ENCODE data around the gene EHD3. TPM values are rescaled to one million over a fixed set of nuclear protein-coding genes. Genes with fewer than 3 reads are reported as not detected.
"Not testable (repeated sequence)": the region's sequence is repeated elsewhere in the genome, so short reads cannot be mapped to it uniquely, and the experiment has no call there.

EHD3 gene
- total RNA-seq, 8 experiments from 2014 or later: 0.91 to 53.7 (median 7.8) TPM

DNA sequence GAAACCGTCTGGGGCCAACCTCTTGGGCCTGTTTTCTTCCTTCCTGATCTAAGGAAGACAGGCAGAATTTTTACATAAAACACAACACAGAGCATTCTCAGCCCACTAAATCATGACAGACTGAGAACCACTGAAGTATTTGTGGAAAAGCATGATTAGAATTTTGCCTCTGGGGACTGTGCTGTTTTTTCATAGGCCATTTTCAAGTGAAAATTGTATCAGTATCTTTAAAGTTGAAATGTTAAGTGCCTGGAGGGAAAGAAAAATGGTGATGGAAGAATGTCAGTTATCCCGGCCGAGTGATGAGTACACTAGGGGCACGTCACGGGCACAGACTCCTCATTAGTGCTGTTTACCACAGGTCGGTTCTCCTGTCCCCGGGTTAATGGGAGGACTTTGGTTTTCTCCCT, 36.9 kb downstream of the EHD3 start:
- ATAC-seq (replicated peaks in 6 of 8): peak in 3 of 8 experiments; percentile 27 to 56 (median 42)
- in situ Hi-C loops (cut with MboI; ENCODE audit: low pct_unique_long_range_greater_than_20kb in 2 of 9, low sequenced_read_pairs in 9 of 9, unreplicated experiment in 9 of 9): no loop called here
- 62 to 100% (median 78%) methylated on average over 1 to 6 of the region's 7 CpGs; no CpG with 5 or more reads in 1 of the 10 experiments for WGBS, 10 experiments
- Histone ChIP-seq H3K27ac (no peak overlapping the region), H3K4me1 (replicated peaks in 1 of 2) (no peaks in the 10 kb centered on the region), H3K4me3 (no peak overlapping the region)

DNA sequence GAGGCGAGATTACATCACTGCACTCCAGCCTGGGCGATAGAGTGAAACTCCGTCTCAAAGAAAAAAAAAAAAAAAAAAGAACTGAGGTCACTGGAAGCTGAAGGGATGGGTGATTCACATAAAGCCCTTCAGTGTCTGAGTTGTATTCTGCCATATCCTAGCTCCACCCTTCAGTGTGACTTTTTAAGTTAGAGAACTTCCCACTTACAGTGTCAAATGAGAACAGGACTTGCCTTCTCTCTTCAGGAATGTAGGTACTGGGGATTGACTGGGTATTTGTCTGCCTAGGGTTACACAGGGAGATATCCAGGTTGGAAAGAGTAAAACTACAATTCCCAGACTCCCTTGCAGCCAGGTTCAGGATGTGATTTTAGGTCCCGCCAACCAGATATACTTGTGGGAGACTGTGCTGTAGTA, 37.9 kb downstream of the EHD3 start:
- in situ Hi-C loops (cut with MboI; ENCODE audit: low pct_unique_long_range_greater_than_20kb in 2 of 9, low sequenced_read_pairs in 9 of 9, unreplicated experiment in 9 of 9): no loop called here
- no peaks in the 10 kb centered on the region for H3K4me1 ChIP-seq (replicated peaks in 1 of 2)
- 43 to 100% (median 96%) methylated on average over 1 to 4 of the region's 4 CpGs; no CpG with 5 or more reads in 6 of the 10 experiments for WGBS, 10 experiments
- H3K27ac ChIP-seq: no peak overlapping the region
- H3K4me3 ChIP-seq: no peak overlapping the region
- peak in 6 of 8 experiments; percentile 42 to 67 (median 56) for ATAC-seq (replicated peaks in 6 of 8)

DNA sequence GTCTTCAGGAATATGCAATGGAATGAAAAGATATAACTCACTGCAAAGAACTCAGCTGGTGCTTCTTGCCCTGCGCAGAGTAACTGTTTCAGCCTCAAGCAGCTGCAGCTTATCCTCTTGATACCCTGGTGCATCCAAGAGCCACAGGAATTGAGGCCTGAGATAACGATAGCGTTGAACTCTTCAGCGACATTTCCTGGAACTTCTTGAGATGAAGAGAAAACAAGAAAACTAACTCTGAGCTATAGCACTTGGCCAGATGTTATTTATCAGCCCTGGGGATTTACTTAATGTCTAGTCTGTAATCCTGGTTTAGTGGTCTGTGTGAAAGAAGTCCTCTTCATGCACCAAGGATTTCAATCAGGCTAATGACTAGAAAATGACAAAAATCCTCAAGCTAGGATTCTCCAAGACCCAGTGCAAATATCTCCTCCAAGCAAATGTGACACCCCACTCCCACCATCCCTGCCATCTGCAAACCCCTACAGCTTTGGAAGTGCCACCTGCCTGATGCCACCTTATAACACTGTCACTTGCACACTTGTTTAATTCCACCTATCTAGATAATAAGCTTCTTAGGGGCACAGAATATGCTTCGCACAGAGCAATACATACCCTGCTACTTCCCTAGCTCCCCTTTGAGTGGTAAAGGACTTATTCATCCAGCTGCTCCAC, 40.6 kb downstream of the EHD3 start:
- Histone ChIP-seq H3K4me1 (replicated peaks in 1 of 2) (no peaks in the 10 kb centered on the region), H3K4me3 (no peak overlapping the region), H3K27ac (no peak overlapping the region)
- no peak for ATAC-seq (replicated peaks in 6 of 8)
- 38 to 100% (median 86%) methylated on average over 1 to 5 of the region's 5 CpGs; no CpG with 5 or more reads in 1 of the 10 experiments for WGBS, 10 experiments
- in situ Hi-C loops (cut with MboI; ENCODE audit: low pct_unique_long_range_greater_than_20kb in 2 of 9, low sequenced_read_pairs in 9 of 9, unreplicated experiment in 9 of 9): no loop called here

DNA sequence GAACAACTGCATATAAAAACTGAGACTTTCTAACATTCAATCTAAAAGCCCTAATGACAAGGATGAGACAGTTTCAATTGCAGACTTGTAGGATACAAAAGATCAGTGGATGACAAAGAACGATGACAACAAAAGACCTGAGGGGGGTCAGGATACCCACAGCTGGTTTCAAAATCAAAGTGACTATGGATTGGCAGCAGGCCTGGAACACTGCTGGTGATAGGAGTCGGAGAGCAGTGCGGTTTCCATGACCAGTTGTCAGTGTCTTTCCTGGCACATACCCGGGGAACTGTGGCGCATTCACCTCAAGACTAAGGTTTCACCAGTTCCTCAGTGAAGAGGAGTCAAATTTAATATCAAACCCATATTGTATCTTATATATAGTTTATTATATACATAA, 42.0 kb downstream of the EHD3 start:
- H3K27ac ChIP-seq: no peak overlapping the region
- in situ Hi-C loops (cut with MboI; ENCODE audit: low pct_unique_long_range_greater_than_20kb in 2 of 9, low sequenced_read_pairs in 9 of 9, unreplicated experiment in 9 of 9): no loop called here
- no peaks in the 10 kb centered on the region for H3K4me1 ChIP-seq (replicated peaks in 1 of 2)
- WGBS, 10 experiments: 62 to 100% (median 80%) methylated on average over 1 to 5 of the region's 5 CpGs; no CpG with 5 or more reads in 1 of the 10 experiments
- H3K4me3 ChIP-seq: no peak overlapping the region
- no peak for ATAC-seq (replicated peaks in 6 of 8)

DNA sequence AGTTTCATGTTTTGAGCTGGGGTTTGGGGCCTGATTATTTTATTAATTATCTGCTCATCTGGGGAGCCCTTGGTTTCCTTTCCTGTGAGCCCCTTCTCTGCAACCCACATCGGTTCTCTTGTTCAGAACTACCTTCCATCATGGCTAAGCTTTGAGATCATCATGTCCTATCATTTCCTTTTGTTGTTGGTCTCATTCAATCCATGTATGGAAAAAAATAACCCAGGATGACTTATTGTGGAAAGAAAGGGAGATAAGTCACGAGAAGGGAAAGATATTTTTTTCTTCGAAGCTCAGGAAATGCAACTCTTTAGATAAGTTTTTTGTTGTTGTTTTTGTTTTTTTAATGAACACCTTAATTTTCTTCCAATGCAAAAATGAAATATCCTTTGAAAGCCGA, 43.7 kb downstream of the EHD3 start:
- Histone ChIP-seq H3K4me1 (replicated peaks in 1 of 2) (no peaks in the 10 kb centered on the region), H3K4me3 (no peak overlapping the region), H3K27ac (no peak overlapping the region)
- no peak for ATAC-seq (replicated peaks in 6 of 8)
- in situ Hi-C loops (cut with MboI; ENCODE audit: low pct_unique_long_range_greater_than_20kb in 2 of 9, low sequenced_read_pairs in 9 of 9, unreplicated experiment in 9 of 9): no loop called here
- 41 to 83% (median 59%) methylated on average over 1 to 4 of the region's 4 CpGs; no CpG with 5 or more reads in 2 of the 10 experiments for WGBS, 10 experiments

DNA sequence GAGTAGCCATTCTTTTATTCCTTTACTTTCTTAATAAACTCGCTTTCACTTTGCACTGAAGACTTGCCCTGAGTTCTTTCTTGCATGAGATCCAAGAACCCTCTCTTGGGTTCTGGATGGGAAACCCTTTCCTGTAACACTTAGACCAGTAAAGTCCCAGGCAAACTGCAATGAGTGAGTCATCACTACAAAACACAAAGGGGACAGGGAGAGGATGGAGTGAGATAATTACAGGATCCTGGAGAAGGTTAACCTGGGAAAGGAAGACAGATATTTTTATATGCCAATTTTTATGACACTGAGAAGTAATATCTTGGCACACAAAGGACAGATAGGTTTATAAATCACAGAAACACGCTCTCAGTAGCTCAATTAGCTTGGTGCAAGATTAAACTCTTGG, 48.7 kb downstream of the EHD3 start:
- Histone ChIP-seq H3K4me1 (replicated peaks in 1 of 2) (no peaks in the 10 kb centered on the region), H3K4me3 (no peak overlapping the region), H3K27ac (no peak overlapping the region)
- WGBS, 10 experiments: 44 to 100% (median 62%) methylated on average over 1 to 2 of the region's 2 CpGs; no CpG with 5 or more reads in 1 of the 10 experiments
- in situ Hi-C loops (cut with MboI; ENCODE audit: low pct_unique_long_range_greater_than_20kb in 2 of 9, low sequenced_read_pairs in 9 of 9, unreplicated experiment in 9 of 9): no loop called here
- ATAC-seq (replicated peaks in 6 of 8): peak in 1 of 8 experiments; percentile 66

DNA sequence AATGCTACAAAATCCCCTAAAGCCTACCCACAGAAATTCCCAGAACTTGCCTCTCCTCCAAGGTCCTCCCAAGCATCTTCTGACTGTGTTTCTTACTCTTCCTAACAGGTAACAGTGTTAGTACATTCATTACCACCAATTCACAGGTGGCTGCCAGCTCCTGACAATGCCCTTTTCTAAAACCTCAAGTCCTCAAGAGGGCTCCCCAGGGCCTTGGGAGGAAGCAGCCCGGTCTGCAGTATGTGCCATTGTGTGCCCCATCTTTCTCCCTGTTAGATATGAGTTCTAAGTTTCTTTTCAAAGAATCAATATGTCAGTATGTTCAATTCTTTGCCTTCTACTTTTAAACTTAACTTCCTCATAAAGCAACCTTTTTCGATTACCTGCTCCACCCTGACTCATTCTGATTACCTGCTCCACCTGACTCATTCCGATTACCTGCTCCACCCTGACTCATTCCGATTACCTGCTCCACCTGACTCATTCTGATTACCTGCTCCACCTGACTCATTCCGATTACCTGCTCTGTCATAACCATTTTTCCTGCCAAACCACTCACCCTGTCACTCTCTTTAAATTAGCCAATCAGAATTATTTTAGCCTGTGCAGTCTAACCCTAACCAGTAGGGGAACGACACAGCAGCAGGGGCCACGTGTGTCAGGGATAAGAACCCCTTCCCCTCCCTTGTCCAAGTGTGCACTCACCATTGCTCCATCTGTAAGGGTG, 49.4 kb downstream of the EHD3 start:
- ATAC-seq (replicated peaks in 6 of 8); H3K4me3 ChIP-seq; H3K27ac ChIP-seq; H3K4me1 ChIP-seq (replicated peaks in 1 of 2); in situ Hi-C loops (cut with MboI; ENCODE audit: low pct_unique_long_range_greater_than_20kb in 2 of 9, low sequenced_read_pairs in 9 of 9, unreplicated experiment in 9 of 9): not testable (repeated sequence)
- WGBS, 10 experiments: 20 to 100% (median 85%) methylated on average over 1 to 2 of the region's 7 CpGs; no CpG with 5 or more reads in 4 of the 10 experiments

DNA sequence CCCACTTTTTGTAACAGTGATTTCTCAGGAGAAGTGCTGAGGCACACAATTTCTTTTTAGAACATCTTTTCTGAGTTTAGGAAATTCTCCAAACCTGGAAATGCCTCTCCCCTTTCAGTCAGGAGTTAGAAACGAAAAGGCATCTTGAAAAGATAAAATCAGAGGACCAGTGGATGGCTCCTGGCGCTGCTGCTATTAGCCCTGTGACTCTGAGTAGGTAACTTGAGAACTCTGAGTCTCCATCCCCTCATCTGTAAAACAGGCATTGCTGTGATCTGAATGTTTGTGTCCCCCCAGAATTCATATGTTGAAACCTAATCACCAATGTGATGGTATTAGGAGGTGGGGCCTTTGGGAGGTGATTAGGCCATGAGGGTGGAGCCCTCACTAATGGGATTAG, 50.2 kb downstream of the EHD3 start:
- Histone ChIP-seq H3K4me1 (replicated peaks in 1 of 2) (no peaks in the 10 kb centered on the region), H3K27ac (no peak overlapping the region), H3K4me3 (no peak overlapping the region)
- no peak for ATAC-seq (replicated peaks in 6 of 8)
- in situ Hi-C loops (cut with MboI; ENCODE audit: low pct_unique_long_range_greater_than_20kb in 2 of 9, low sequenced_read_pairs in 9 of 9, unreplicated experiment in 9 of 9): no loop called here
- 20 to 100% (median 78%) methylated on average over 1 to 2 of the region's 2 CpGs; no CpG with 5 or more reads in 2 of the 10 experiments for WGBS, 10 experiments

DNA sequence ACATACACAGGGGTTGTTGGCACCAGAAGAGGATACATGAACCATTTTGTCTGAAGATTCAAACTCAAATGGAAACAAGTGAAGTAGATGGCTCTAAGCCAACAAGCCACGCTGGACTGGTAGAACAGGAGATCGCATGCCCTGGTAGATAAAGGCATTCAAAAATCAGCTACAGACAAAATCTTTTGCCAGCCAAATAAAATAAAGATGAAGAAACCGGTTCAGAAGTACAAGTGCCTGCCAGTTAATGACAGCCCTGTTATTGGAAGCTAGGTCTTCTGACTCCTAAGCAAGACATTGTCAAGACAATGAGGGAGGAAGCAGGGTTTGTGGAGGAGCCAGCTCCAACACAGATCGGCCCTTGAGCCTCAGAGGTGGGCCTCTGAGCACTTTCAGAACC, 52.3 kb downstream of the EHD3 start:
- in situ Hi-C loops (cut with MboI; ENCODE audit: low pct_unique_long_range_greater_than_20kb in 2 of 9, low sequenced_read_pairs in 9 of 9, unreplicated experiment in 9 of 9): no loop called here

DNA sequence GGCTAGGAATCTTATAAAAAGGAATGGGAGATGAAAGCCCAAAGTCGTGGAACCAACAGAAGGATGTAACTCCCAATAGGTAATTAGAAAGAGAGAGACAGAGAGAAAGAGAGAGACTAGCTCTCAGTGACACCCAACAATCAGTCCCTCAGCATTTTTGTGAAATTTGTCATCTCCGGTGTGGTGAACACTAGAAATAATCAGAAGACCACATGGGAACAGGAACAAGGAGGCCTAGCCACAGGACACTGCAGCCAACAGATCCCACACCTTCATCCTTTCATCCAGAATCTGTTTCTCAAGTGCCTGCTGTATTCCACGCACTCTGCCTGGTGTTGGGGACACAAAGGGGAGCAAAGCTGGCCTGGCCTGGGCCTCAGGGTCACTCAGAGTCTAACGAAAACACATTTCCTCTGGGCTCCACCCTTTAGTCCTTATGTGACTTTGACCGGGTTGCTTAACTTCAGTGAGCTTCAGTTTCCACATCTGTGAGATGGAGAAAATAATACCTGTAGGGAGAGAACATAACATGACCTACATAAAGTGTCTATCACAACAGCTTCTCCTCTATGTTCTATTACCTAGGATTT, 53.1 kb downstream of the EHD3 start:
- 14 to 89% (median 63%) methylated on average over 1 to 4 of the region's 5 CpGs; no CpG with 5 or more reads in 1 of the 10 experiments for WGBS, 10 experiments
- H3K27ac ChIP-seq: no peak overlapping the region
- H3K4me3 ChIP-seq: no peak overlapping the region
- H3K4me1 ChIP-seq (replicated peaks in 1 of 2): no peaks in the 10 kb centered on the region
- in situ Hi-C loops (cut with MboI; ENCODE audit: low pct_unique_long_range_greater_than_20kb in 2 of 9, low sequenced_read_pairs in 9 of 9, unreplicated experiment in 9 of 9): no loop called here
- ATAC-seq (replicated peaks in 6 of 8): peak in 2 of 8 experiments; percentile 73 to 75

More for the DNA sequence above, 52.3 kb downstream of the EHD3 start:
- Histone ChIP-seq H3K27ac (no peak overlapping the region), H3K4me1 (replicated peaks in 1 of 2) (no peaks in the 10 kb centered on the region), H3K4me3 (no peak overlapping the region)
- ATAC-seq (replicated peaks in 6 of 8): no peak
- 31 to 100% (median 81%) methylated on average over 1 to 3 of the region's 4 CpGs; no CpG with 5 or more reads in 1 of the 10 experiments for WGBS, 10 experiments

DNA sequence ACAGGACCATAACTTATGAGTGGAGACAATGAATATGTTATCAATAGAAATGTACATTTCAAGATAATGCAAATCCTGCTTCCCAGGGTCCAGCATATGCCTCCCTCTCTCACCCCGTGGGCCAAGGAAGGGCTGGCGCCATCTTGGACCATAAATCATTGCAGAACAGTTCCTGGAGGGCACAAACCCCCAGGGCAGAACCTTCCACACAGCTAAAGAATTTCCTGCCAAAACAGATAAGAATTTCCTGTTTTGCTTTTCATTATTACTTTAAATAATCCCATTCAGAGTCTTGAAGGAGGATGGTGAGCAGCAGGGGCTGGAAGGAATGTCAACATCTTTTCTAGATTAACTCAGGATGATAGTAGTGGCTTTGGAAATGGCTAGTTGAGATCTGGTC, 53.7 kb downstream of the EHD3 start:
- 21 to 100% (median 80%) methylated on average over 1 to 2 of the region's 2 CpGs; no CpG with 5 or more reads in 3 of the 10 experiments for WGBS, 10 experiments
- no peak overlapping the region for H3K27ac ChIP-seq
- H3K4me3 ChIP-seq: no peak overlapping the region
- in situ Hi-C loops (cut with MboI; ENCODE audit: low pct_unique_long_range_greater_than_20kb in 2 of 9, low sequenced_read_pairs in 9 of 9, unreplicated experiment in 9 of 9): no loop called here
- peak in 3 of 8 experiments; percentile 54 to 80 (median 79) for ATAC-seq (replicated peaks in 6 of 8)
- no peaks in the 10 kb centered on the region for H3K4me1 ChIP-seq (replicated peaks in 1 of 2)

DNA sequence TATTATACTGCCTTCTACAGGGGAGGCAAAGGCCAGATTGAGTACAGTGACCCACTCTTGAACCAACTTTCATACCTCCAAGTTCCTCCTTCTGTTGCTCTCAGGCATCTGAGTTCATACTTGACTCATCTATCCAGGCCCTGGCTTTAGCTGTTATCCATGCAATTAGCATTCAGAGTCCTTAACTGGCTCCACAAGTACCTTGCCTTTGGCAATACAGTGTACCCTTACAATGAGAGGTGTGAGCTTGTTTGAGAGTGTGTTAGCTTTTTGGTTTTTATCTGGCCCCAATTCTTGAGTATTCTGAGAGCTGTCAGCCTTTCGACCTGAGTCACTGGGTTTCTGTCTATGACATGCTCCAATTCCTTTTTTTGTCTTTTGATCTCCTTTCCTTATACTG, 60.2 kb downstream of the EHD3 start:
- no peak overlapping the region for H3K4me3 ChIP-seq
- ATAC-seq (replicated peaks in 6 of 8): peak in 2 of 8 experiments; percentile 77 to 85
- 0 to 88% (median 56%) methylated on average over 1 of the region's 1 CpG; no CpG with 5 or more reads in 4 of the 10 experiments for WGBS, 10 experiments
- no peaks in the 10 kb centered on the region for H3K4me1 ChIP-seq (replicated peaks in 1 of 2)
- in situ Hi-C loops (cut with MboI; ENCODE audit: low pct_unique_long_range_greater_than_20kb in 2 of 9, low sequenced_read_pairs in 9 of 9, unreplicated experiment in 9 of 9): no loop called here
- H3K27ac ChIP-seq: no peak overlapping the region

DNA sequence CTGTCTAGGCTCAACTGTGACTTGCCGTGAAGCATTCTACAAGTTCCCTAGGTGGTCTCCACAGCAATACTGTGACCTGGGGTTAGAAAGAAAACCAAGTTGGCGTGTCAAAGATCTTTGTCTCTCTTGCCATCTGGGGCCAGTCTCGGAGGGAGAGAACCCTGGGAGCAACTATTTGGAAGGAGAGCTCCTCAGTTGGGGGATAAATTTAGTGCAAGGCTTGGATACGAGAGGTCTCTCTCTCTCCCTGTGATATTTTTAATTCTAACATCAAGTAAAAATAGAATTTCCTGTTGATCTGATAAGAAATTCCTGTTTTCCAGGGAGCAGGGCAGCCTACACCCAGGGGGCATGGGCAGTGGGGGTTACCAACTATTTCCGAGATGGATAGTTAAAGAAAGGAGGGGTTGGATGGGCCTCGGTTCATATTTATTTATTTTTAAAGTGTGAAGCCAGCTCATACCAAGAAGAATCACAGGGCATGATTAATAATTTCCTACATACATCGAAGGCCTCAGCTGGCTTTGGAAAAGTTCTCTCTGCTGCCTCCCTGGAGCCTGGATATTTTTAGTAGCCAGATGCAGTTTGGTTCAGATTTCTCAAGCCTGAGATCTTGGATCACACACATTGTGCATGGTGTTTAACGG, 62.8 kb downstream of the EHD3 start:
- in situ Hi-C loops (cut with MboI; ENCODE audit: low pct_unique_long_range_greater_than_20kb in 2 of 9, low sequenced_read_pairs in 9 of 9, unreplicated experiment in 9 of 9): no loop called here
- WGBS, 10 experiments: 17 to 96% (median 64%) methylated on average over 1 to 7 of the region's 8 CpGs
- H3K4me1 ChIP-seq (replicated peaks in 1 of 2): no peaks in the 10 kb centered on the region
- ATAC-seq (replicated peaks in 6 of 8): no peak
- no peak overlapping the region for H3K4me3 ChIP-seq
- H3K27ac ChIP-seq: no peak overlapping the region
